Measurements from ENCODE around the gene TYMP. TPM values are rescaled to one million over a fixed set of nuclear protein-coding genes. Genes with fewer than 3 reads are reported as not detected.
A peak's percentile ranks its signal among the peaks of the same experiment; 100 is the strongest.

The TYMP gene
- total RNA-seq, 1 donor from 2014 or later: 151 TPM

DNA sequence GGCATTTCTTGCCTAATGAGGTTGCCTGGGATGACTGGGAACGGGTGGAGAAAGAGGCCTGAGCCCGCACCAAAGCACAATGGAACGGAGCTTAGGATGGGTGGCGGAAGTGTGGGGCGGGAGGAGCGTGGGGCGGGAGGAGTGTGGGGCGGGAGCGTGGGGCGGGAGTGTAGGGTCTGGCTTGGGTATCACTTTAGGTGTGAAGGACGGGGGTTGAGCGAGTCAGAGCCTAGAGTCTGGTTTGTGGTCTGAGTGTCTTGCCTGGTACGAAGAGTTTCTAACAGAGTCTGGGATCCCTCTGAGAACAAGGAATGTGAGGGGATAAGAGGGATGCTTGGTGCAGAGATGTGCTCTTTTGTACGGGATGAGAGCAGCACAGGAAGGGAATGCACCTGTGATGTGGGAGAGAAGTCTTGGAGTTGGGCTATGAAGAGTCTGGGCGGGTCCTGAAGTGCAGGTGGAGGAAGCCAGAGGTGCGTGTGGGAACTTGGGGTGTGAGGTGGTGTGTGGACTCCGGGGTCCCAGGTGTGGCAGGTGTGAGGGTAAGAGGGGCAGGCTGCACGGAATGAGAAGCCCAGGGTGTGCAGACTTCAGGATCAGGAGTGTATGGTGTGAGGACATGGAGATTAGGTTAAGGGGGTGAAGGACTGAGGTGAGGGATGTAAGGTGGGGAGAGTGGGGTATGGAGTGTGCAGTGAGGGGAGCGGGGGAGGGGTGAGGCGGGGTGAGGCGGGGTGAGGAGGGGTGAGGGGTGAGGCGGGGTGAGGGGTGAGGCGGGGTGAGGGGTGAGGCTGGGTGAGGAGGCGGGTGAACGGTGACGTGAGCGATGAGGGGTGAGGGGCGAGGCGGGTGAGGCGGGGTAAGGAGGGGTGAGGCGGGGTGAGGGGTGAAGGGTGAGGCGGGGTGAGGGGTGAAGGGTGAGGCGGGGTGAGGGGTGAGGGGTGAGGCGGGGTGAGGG is 31.9 kb upstream of the TYMP start:
- no peak overlapping the region for H3K4me3 ChIP-seq
- DNase-seq: no peak
- H3K36me3 ChIP-seq: no peaks in the 10 kb centered on the region
- H3K27me3 ChIP-seq (ENCODE audit: low read depth): no peaks in the 10 kb centered on the region
- ATAC-seq: no peak
- TF ChIP-seq, protein P1, sequence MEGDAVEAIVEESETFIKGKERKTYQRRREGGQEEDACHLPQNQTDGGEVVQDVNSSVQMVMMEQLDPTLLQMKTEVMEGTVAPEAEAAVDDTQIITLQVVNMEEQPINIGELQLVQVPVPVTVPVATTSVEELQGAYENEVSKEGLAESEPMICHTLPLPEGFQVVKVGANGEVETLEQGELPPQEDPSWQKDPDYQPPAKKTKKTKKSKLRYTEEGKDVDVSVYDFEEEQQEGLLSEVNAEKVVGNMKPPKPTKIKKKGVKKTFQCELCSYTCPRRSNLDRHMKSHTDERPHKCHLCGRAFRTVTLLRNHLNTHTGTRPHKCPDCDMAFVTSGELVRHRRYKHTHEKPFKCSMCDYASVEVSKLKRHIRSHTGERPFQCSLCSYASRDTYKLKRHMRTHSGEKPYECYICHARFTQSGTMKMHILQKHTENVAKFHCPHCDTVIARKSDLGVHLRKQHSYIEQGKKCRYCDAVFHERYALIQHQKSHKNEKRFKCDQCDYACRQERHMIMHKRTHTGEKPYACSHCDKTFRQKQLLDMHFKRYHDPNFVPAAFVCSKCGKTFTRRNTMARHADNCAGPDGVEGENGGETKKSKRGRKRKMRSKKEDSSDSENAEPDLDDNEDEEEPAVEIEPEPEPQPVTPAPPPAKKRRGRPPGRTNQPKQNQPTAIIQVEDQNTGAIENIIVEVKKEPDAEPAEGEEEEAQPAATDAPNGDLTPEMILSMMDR (IDR thresholded peaks at IDR 0.05): no peak
- no peaks in the 10 kb centered on the region for H3K9me3 ChIP-seq
- H3K4me1 ChIP-seq: peaks cover 8% of the 10 kb centered on the region
- no peak overlapping the region for H3K27ac ChIP-seq
- intact Hi-C loops (cut with DNase I): no loop called here

DNA sequence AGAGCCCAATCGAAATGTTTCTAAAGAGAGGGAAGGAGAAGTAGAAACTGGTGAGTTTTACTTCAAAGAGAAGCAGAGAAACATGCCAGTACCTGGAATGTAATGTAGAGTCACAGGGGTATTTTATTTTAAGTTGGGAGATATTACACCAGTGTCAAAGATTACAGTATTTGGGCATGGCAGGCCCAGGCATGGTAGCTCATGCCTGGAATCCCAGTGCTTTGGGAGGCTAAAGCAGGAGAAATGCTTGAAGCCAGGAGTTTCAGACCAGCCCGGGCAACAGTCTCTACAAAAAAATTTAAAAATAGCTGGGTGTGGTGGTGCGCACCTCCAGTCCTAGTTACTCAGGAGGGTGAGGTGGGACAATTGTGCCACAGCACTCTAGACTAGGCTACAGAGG is 30.2 kb upstream of the TYMP start:
- intact Hi-C loops (cut with DNase I): no loop called here
- H3K4me1 ChIP-seq: peaks cover 8% of the 10 kb centered on the region
- H3K27me3 ChIP-seq (ENCODE audit: low read depth): no peaks in the 10 kb centered on the region
- no peaks in the 10 kb centered on the region for H3K9me3 ChIP-seq
- H3K4me3 ChIP-seq: no peak overlapping the region
- DNase-seq (no peak), ATAC-seq (no peak)
- no peaks in the 10 kb centered on the region for H3K36me3 ChIP-seq
- TF ChIP-seq, protein P1 (IDR thresholded peaks at IDR 0.05): no peak
- H3K27ac ChIP-seq: no peak overlapping the region

DNA sequence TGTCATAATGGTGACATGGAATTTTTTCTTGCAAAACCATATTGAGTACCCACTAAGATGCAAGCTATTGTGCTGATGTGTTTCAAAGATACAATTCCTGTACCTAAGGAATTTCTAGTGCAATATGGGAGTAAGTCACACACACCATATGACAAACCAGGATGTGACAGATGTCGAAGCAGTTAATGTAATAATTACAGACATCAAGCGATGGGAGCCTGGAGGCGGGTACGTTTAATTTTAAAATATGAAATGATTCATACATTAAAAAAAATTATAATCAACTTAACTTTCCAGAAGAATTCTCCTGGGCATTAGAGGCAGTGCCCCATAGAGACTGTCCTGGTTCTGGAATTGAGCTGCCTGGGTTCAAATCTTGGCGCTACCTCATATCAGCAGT is 26.9 kb upstream of the TYMP start:
- Histone ChIP-seq H3K4me1 (no peaks in the 10 kb centered on the region), H3K27me3 (ENCODE audit: low read depth) (no peaks in the 10 kb centered on the region), H3K36me3 (no peaks in the 10 kb centered on the region), H3K9me3 (no peaks in the 10 kb centered on the region), H3K27ac (no peak overlapping the region), H3K4me3 (no peak overlapping the region)
- no peak for DNase-seq
- no peak for ATAC-seq
- TF ChIP-seq, protein P1 (IDR thresholded peaks at IDR 0.05): no peak
- intact Hi-C loops (cut with DNase I): no loop called here

DNA sequence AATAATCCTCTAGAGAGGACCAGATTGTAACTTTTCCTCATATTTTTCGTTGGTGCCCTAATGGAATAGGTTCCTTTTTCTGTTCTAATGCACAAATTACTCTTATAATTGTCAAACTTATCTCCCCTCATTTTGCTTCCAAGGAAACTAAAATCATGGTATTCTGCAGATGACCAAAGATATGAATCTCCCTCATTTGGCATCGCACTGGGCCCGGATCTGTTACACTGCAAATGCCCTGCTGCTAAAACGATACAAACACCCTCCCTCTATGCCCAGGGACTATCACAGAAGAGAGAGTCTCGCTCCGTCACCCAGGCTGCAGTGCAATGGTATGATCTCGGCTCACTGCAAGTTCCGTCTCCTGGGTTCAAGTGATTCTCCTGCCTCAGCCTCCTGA is 23.5 kb upstream of the TYMP start:
- TF ChIP-seq, protein P1 (IDR thresholded peaks at IDR 0.05): no peak
- Histone ChIP-seq H3K27ac (no peak overlapping the region), H3K9me3 (no peaks in the 10 kb centered on the region), H3K4me1 (peaks cover 11% of the 10 kb centered on the region), H3K27me3 (ENCODE audit: low read depth) (peaks cover 16% of the 10 kb centered on the region), H3K36me3 (no peaks in the 10 kb centered on the region), H3K4me3 (no peak overlapping the region)
- DNase-seq: no peak
- intact Hi-C loops (cut with DNase I): no loop called here
- ATAC-seq: no peak

DNA sequence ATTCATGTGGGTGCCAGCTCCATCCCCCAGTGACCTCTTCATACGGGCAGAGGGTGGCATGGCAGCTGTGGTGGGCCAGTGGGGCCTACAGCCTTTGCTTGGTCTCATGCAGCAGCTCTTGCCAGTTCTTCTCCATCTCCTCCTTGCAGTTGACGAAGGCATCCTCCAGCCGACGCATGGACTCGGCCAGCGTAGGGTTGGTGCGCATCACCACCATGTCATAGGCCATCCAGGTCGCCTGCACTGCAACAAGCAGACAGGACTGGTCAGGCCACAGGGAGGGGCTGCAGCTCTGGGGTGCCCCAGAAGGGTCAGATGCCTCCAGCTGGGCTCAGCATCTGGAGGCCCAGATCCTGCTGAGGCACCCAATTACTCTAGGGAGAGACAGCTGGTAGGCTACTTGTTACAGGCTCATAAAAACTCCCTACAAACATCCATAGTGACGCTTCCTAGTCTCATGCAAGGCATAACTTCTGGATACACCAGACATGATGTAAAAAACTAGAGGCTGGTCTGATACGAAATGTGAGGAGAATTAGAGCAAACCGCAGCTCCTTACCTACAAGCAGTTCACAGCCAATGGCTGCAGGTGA is 21.4 kb upstream of the TYMP start:
- Histone ChIP-seq H3K27ac (no peak overlapping the region), H3K4me3 (no peak overlapping the region), H3K27me3 (ENCODE audit: low read depth) (peaks cover 32% of the 10 kb centered on the region), H3K9me3 (no peaks in the 10 kb centered on the region), H3K36me3 (no peaks in the 10 kb centered on the region), H3K4me1 (peaks cover 18% of the 10 kb centered on the region)
- TF ChIP-seq, protein P1 (IDR thresholded peaks at IDR 0.05): no peak
- DNase-seq (peak; percentile 41), ATAC-seq (no peak)
- intact Hi-C loops (cut with DNase I): no loop called here

Data from lower lobe of right lung (tissue), 2 donors.